GM21390 (cell line): ENCODE results near the gene ACTA1.
A peak's percentile ranks its signal among the peaks of the same experiment; 100 is the strongest.
"Not testable (repeated sequence)": the region's sequence is repeated elsewhere in the genome, so short reads cannot be mapped to it uniquely, and the experiment has no call there.

Experiments
- ATAC-seq: cut with Tn5 transposase; IDR thresholded peaks from one replicate; pipeline ENCODE4 v1.9.1; 2021; ENCODE audit not compliant: unreplicated experiment

ACTA1 gene

GRCh38 chr1:229440851-229441537 is 7.1 kb upstream of the ACTA1 start:
- peak; percentile 96 for ATAC-seq

- ATAC-seq, result no peak
Observed at GRCh38 chr1:229438021-229438420, 4.1 kb upstream of the ACTA1 start.

- ATAC-seq, result no peak
Observed at GRCh38 chr1:229437443-229437842, 3.5 kb upstream of the ACTA1 start.

GRCh38 chr1:229436201-229436600 is 2.3 kb upstream of the ACTA1 start:
- ATAC-seq, result no peak

- no peak for ATAC-seq
Observed at GRCh38 chr1:229434641-229435051, 752 bp upstream of the ACTA1 start.

GRCh38 chr1:229433364-229434004 is 410 bp downstream of the ACTA1 start:
- ATAC-seq, result no peak

GRCh38 chr1:229432905-229433304 is 989 bp downstream of the ACTA1 start:
- ATAC-seq, result no peak

GRCh38 chr1:229432116-229432461 is 1.8 kb downstream of the ACTA1 start:
- ATAC-seq, result no peak

- ATAC-seq, result no peak
Observed at GRCh38 chr1:229431284-229432115, 2.4 kb downstream of the ACTA1 start.

- no peak for ATAC-seq
Observed at GRCh38 chr1:229430761-229431283, 3.1 kb downstream of the ACTA1 start.

GRCh38 chr1:229428256-229428655 is 5.6 kb downstream of the ACTA1 start:
- no peak for ATAC-seq

- ATAC-seq, result no peak
Observed at GRCh38 chr1:229427572-229427971, 6.3 kb downstream of the ACTA1 start.

- no peak for ATAC-seq
Observed at GRCh38 chr1:229425564-229426159, 8.2 kb downstream of the ACTA1 start.

- ATAC-seq, result no peak
Observed at GRCh38 chr1:229420765-229421164, 13.1 kb downstream of the ACTA1 start.

GRCh38 chr1:229420224-229420623 is 13.7 kb downstream of the ACTA1 start:
- ATAC-seq, result no peak

- not testable (repeated sequence) for ATAC-seq
Observed at GRCh38 chr1:229418586-229418985, 15.3 kb downstream of the ACTA1 start.

- not testable (repeated sequence) for ATAC-seq
Observed at GRCh38 chr1:229412810-229413209, 21.1 kb downstream of the ACTA1 start.

GRCh38 chr1:229412056-229412455 is 21.8 kb downstream of the ACTA1 start:
- ATAC-seq, result no peak

- no peak for ATAC-seq
Observed at GRCh38 chr1:229411434-229412055, 22.3 kb downstream of the ACTA1 start.

- ATAC-seq, result no peak
Observed at GRCh38 chr1:229410692-229411433, 23.0 kb downstream of the ACTA1 start.
